ENCODE results near the gene FAM168B.
"Not testable (repeated sequence)": the region's sequence is repeated elsewhere in the genome, so short reads cannot be mapped to it uniquely, and the experiment has no call there.

Gene FAM168B

GRCh38 chr2:131093006-131093695 lies at the start of gene FAM168B:
Gene FAM168B, minus strand, starts transcription at chr2:131093460. Its CDS starts 10,814 bp downstream, at chr2:131082646.
- peak; percentile 97 for DNase-seq (ENCODE audit: low read depth, low spot score)

- no peak for DNase-seq (ENCODE audit: low read depth, low spot score)
These were observed 49.6 kb upstream of the FAM168B start for GRCh38 chr2:131142849-131143248.

- DNase-seq (ENCODE audit: low read depth, low spot score): no peak
These were observed 47.3 kb upstream of the FAM168B start for GRCh38 chr2:131140581-131140980.

- no peak for DNase-seq (ENCODE audit: low read depth, low spot score)
These were observed 39.5 kb upstream of the FAM168B start for GRCh38 chr2:131132729-131133128.

GRCh38 chr2:131130298-131130596 lies 37.0 kb upstream of the FAM168B start:
- DNase-seq (ENCODE audit: low read depth, low spot score): no peak

- DNase-seq (ENCODE audit: low read depth, low spot score): no peak
These were observed 34.7 kb upstream of the FAM168B start for GRCh38 chr2:131127981-131128380.

GRCh38 chr2:131127076-131127475 lies 33.8 kb upstream of the FAM168B start:
- no peak for DNase-seq (ENCODE audit: low read depth, low spot score)

GRCh38 chr2:131126436-131126835 lies 33.2 kb upstream of the FAM168B start:
- DNase-seq (ENCODE audit: low read depth, low spot score): no peak

GRCh38 chr2:131125195-131125757 lies 32.0 kb upstream of the FAM168B start:
- no peak for DNase-seq (ENCODE audit: low read depth, low spot score)

GRCh38 chr2:131123192-131123591 lies 29.9 kb upstream of the FAM168B start:
- no peak for DNase-seq (ENCODE audit: low read depth, low spot score)

GRCh38 chr2:131122496-131122895 lies 29.2 kb upstream of the FAM168B start:
- no peak for DNase-seq (ENCODE audit: low read depth, low spot score)

- DNase-seq (ENCODE audit: low read depth, low spot score): peak; percentile 11
These were observed 28.2 kb upstream of the FAM168B start for GRCh38 chr2:131121464-131121863.

- DNase-seq (ENCODE audit: low read depth, low spot score): no peak
These were observed 27.6 kb upstream of the FAM168B start for GRCh38 chr2:131120815-131121317.

GRCh38 chr2:131115752-131116151 lies 22.5 kb upstream of the FAM168B start:
- no peak for DNase-seq (ENCODE audit: low read depth, low spot score)

GRCh38 chr2:131114950-131115349 lies 21.7 kb upstream of the FAM168B start:
- not testable (repeated sequence) for DNase-seq (ENCODE audit: low read depth, low spot score)

GRCh38 chr2:131113566-131114227 lies 20.4 kb upstream of the FAM168B start:
- no peak for DNase-seq (ENCODE audit: low read depth, low spot score)

- DNase-seq (ENCODE audit: low read depth, low spot score): no peak
These were observed 19.3 kb upstream of the FAM168B start for GRCh38 chr2:131112529-131112928.

- peak; percentile 42 for DNase-seq (ENCODE audit: low read depth, low spot score)
These were observed 12.9 kb upstream of the FAM168B start for GRCh38 chr2:131105950-131106801.

- DNase-seq (ENCODE audit: low read depth, low spot score): peak; percentile 97
These were observed 12.1 kb upstream of the FAM168B start, which contains the start of gene PLEKHB2 for GRCh38 chr2:131105156-131105949. Gene PLEKHB2, plus strand, starts transcription at chr2:131105336. Its CDS starts 15,606 bp downstream, at chr2:131120942.

GRCh38 chr2:131104487-131105155 lies 11.4 kb upstream of the FAM168B start:
- DNase-seq (ENCODE audit: low read depth, low spot score): peak; percentile 47

Data from astrocyte of the hippocampus (primary cell).